Lower lobe of right lung (tissue), 2 donors: ENCODE data around the gene TMEM94. TPM values are rescaled to one million over a fixed set of nuclear protein-coding genes. Genes with fewer than 3 reads are reported as not detected.

Source experiments
- ATAC-seq, 2 donors: fragments of 200-7000 bp; cut with Tn5 transposase; one replicate each; pipeline ENCODE4 v1.9.1; 2020 to 2022; ENCODE audit warnings: mild to moderate bottlenecking in 2 of 2, moderate library complexity in 2 of 2
- DNase-seq: peaks from one replicate; pipeline ENCODE4 v3.0.0-alpha.2; 2020
- H3K27ac ChIP-seq: fragments of 200-600 bp; one replicate; pipeline ENCODE4 v1.8.0; 2022
- H3K27me3 ChIP-seq: fragments of 200-600 bp; one replicate; pipeline ENCODE4 v1.8.0; 2022; ENCODE audit warnings: low read depth
- H3K36me3 ChIP-seq: fragments of 200-600 bp; one replicate; pipeline ENCODE4 v1.8.0; 2022; ENCODE audit warnings: mild to moderate bottlenecking
- H3K4me1 ChIP-seq: fragments of 200-600 bp; one replicate; pipeline ENCODE4 v1.8.0; 2022
- H3K4me3 ChIP-seq: fragments of 200-600 bp; one replicate; pipeline ENCODE4 v1.8.0; 2022; ENCODE audit warnings: mild to moderate bottlenecking
- H3K9me3 ChIP-seq: fragments of 200-600 bp; one replicate; pipeline ENCODE4 v1.8.0; 2022
- intact Hi-C: fragments of 100-400 bp; cut with DNase I; formaldehyde crosslinking; loops from one replicate; pipeline ENCODE4 v1.11.0; 2022
- total RNA-seq: library from RNA; stranded (reverse); fragmentation: NEBNext Ultra II Directional; extraction: Animal tissue kit (Norgen Biotek cat#: 25700); gene quantifications from one replicate; pipeline ENCODE4 v1.2.1, GENCODE V29; 2021
- TF ChIP-seq, protein P1 (sequence below): fragments of 200-600 bp; IDR thresholded peaks from one replicate; pipeline ENCODE4 v1.8.0; 2022; ENCODE audit warnings: antibody characterized with exemption, mild to moderate bottlenecking
- donor health status: DM: no; HTN: yes; CAD: no; lungs with severe emphysema.

TMEM94 gene
- total RNA-seq, 1 donor from 2014 or later, result 89.5 TPM

DNA sequence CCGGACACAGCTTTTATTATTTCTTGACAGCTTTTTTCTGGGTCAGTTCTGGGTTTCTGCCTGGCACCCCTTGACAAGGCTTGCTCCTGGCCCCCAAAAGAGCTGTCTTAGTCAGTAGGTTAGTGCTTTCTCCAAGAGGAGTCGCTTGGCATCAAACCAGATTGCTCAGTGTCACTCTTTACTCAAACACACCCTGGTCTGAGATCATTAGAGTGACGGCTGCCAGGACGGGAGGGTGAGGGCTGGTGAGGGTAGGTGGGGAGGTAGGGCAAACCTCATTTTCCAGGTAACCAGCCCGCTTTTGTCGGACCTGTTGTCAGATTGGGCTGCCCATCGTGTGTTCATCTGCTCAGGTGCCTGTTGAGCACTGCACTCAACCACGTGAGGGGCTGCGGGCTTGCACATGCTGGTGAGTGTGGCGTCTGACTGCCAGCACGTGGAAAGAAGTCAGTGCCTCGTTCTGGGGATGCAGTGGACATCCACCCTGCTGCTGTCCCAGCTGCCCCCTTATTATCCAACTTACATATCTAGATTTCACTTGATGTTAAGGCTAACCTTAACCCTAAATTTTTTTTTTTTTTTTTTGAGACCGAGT, 12.4 kb downstream of the TMEM94 start:
- H3K4me3 ChIP-seq, result no peak overlapping the region
- no peaks in the 10 kb centered on the region for H3K9me3 ChIP-seq
- H3K36me3 ChIP-seq, result peaks cover 16% of the 10 kb centered on the region
- ATAC-seq (peak; percentile 48 to 54), DNase-seq (no peak)
- TF ChIP-seq, protein P1, sequence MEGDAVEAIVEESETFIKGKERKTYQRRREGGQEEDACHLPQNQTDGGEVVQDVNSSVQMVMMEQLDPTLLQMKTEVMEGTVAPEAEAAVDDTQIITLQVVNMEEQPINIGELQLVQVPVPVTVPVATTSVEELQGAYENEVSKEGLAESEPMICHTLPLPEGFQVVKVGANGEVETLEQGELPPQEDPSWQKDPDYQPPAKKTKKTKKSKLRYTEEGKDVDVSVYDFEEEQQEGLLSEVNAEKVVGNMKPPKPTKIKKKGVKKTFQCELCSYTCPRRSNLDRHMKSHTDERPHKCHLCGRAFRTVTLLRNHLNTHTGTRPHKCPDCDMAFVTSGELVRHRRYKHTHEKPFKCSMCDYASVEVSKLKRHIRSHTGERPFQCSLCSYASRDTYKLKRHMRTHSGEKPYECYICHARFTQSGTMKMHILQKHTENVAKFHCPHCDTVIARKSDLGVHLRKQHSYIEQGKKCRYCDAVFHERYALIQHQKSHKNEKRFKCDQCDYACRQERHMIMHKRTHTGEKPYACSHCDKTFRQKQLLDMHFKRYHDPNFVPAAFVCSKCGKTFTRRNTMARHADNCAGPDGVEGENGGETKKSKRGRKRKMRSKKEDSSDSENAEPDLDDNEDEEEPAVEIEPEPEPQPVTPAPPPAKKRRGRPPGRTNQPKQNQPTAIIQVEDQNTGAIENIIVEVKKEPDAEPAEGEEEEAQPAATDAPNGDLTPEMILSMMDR, result no peak
- intact Hi-C loops, result no loop called here
- H3K27me3 ChIP-seq, result no peaks in the 10 kb centered on the region
- H3K4me1 ChIP-seq, result peaks cover 11% of the 10 kb centered on the region
- no peak overlapping the region for H3K27ac ChIP-seq

DNA sequence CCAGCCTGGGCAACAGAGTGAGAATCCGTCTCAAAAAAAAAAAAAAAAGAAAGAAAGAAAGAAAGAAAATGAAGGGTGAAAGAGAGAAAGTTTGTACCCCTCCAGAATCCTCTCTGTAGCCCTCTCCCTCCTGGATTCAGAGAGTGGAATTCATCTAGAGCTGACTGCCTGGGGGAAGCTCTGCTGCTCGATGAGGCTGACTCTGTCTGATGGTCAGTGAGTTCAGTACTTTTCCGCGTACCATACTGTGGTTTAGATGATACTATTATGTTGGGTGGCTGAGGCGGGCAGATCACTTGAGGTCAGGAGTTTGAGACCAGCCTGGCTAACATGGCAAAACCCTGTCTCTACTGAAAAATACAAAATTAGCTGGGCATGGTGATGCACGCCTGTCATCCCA, 14.8 kb downstream of the TMEM94 start:
- H3K9me3 ChIP-seq, result no peaks in the 10 kb centered on the region
- intact Hi-C loops, result no loop called here
- H3K27me3 ChIP-seq, result no peaks in the 10 kb centered on the region
- ATAC-seq (no peak), DNase-seq (no peak)
- H3K4me1 ChIP-seq, result peaks cover 26% of the 10 kb centered on the region
- TF ChIP-seq, protein P1, result no peak
- H3K4me3 ChIP-seq, result no peak overlapping the region
- peaks cover 28% of the 10 kb centered on the region for H3K36me3 ChIP-seq
- H3K27ac ChIP-seq, result no peak overlapping the region

DNA sequence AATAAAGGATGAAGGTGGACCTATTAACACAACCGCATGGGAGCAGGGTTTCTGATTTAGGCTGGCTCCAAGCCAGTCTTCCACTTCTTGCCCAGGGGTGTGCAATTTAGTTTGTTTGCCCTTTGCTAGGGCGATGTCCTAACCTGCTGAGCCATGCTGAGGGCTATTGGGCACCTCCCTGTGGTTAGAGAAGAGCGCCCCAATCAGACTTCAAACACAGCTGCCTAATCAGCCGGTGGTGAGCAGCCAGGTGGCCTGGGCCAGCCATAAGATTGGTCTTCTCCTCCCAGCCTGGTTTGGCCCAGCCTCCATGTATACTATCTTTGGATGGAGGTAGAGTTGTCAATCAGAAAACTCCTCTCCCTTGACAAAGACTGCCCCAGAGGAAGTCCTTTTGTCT, 15.7 kb downstream of the TMEM94 start:
- intact Hi-C loops, result no loop called here
- Histone ChIP-seq H3K9me3 (no peaks in the 10 kb centered on the region), H3K4me3 (no peak overlapping the region), H3K27me3 (no peaks in the 10 kb centered on the region), H3K4me1 (peaks cover 35% of the 10 kb centered on the region), H3K27ac (no peak overlapping the region), H3K36me3 (peaks cover 28% of the 10 kb centered on the region)
- TF ChIP-seq, protein P1, result no peak
- no peak for DNase-seq
- ATAC-seq, result peak; percentile 20 to 40

DNA sequence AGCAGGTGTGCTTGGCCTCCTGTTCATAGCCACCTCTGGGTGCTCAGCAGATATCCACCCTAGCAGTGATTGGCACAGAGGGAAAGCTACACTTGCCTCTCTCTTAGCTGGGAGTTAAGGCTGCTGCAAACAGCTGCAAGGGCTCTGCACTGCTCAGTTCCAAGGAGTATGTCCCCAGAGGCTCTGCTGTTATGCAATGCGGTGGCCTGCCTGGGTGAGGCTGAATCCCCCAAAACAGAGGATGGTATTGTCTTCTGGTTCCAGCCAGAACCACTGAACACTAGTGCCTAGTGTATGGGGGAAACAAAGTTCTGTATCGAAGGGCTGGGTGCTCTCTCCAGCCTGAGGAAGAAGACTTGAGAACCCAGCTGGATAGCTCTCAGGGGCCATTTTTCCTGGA, 16.8 kb downstream of the TMEM94 start:
- peaks cover 32% of the 10 kb centered on the region for H3K36me3 ChIP-seq

DNA sequence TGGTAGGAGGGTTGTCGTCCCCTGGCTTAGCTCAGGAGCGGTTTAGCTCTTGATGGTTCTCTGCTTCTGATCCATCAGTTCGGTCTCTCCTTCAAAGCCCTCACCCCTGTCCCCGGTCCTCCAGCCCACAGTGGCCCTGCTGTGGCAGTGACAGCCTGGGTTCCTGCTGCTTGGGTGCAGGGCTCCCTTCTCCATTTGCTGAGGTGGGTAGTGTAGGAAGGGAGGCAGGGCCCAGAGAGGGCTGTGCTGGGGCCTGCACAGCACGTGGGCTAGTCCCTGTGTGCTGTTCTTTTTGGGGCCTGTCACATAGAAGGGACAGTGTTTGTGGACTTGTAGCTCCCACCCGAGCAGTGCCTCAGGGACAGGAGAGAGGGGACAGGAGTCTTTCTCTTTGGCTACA, 18.3 kb downstream of the TMEM94 start:
- DNase-seq (no peak), ATAC-seq (peak in 1 of 2 donors; percentile 8)
- Histone ChIP-seq H3K27ac (peak overlapping the region; percentile 36), H3K27me3 (no peaks in the 10 kb centered on the region), H3K4me1 (peaks cover 30% of the 10 kb centered on the region), H3K4me3 (no peak overlapping the region), H3K36me3 (peaks cover 32% of the 10 kb centered on the region), H3K9me3 (no peaks in the 10 kb centered on the region)
- TF ChIP-seq, protein P1, result no peak
- intact Hi-C loops, result no loop called here

More for the DNA sequence above, 16.8 kb downstream of the TMEM94 start:
- Histone ChIP-seq H3K4me1 (peaks cover 38% of the 10 kb centered on the region), H3K4me3 (no peak overlapping the region), H3K27me3 (no peaks in the 10 kb centered on the region), H3K27ac (no peak overlapping the region), H3K9me3 (no peaks in the 10 kb centered on the region)
- ATAC-seq, result no peak
- TF ChIP-seq, protein P1, result no peak
- intact Hi-C loops, result no loop called here
- DNase-seq, result no peak
